Stimulated activated CD4-positive, alpha-beta T cell treated with anti-CD3 and anti-CD28 coated beads, Interleukin-2, amount 100 ng/mL, for 48 hours (primary cell): ENCODE results near the gene TUBA3E.
A peak's percentile ranks its signal among the peaks of the same experiment; 100 is the strongest.
"Not testable (repeated sequence)": the region's sequence is repeated elsewhere in the genome, so short reads cannot be mapped to it uniquely, and the experiment has no call there.

Experiments
- DNase-seq, 2 donors: peaks; one replicate each; pipeline ENCODE4 v3.0.0-alpha.2; 2020

TUBA3E gene

DNA sequence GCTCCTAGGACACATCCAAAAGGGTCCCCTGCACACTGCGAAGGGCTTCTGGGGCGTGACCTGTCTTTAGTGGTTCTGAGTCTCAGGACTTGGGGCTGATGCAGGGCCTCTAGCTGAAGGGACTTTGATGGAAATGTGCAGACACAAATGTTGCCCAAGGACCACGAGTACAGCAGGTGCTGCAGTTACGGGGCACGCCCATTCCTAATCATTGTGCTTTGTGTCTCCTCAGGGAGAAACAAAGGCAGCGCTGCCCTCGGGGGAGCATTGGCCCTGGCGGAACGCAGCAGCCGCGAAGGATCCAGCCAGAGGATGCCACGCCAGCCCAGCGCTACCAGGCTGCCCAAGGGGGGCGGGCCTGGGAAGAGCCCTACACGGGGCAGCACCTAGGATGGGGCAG, 8.0 kb downstream of the TUBA3E start:
- no peak for DNase-seq

DNA sequence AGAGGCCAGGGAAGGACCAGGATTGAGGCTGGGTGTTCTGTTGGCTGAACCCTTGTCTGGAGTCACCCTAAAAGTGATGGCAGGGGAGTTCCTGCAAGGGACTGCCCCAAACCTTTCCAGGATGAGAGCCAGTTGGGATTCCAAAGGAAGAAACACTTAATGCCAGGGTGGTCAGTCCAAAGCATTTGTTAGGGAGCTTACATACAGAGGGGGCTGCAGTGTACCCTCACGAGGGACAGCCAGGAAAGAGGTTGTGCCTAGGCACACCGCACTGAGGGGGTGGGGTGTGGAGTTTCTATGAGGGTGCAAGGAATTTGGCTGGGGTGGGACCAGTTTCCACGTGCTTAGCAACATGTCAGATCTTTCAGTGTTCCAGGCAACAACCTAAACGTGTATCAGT, 9.3 kb downstream of the TUBA3E start:
- not testable (repeated sequence) for DNase-seq

DNA sequence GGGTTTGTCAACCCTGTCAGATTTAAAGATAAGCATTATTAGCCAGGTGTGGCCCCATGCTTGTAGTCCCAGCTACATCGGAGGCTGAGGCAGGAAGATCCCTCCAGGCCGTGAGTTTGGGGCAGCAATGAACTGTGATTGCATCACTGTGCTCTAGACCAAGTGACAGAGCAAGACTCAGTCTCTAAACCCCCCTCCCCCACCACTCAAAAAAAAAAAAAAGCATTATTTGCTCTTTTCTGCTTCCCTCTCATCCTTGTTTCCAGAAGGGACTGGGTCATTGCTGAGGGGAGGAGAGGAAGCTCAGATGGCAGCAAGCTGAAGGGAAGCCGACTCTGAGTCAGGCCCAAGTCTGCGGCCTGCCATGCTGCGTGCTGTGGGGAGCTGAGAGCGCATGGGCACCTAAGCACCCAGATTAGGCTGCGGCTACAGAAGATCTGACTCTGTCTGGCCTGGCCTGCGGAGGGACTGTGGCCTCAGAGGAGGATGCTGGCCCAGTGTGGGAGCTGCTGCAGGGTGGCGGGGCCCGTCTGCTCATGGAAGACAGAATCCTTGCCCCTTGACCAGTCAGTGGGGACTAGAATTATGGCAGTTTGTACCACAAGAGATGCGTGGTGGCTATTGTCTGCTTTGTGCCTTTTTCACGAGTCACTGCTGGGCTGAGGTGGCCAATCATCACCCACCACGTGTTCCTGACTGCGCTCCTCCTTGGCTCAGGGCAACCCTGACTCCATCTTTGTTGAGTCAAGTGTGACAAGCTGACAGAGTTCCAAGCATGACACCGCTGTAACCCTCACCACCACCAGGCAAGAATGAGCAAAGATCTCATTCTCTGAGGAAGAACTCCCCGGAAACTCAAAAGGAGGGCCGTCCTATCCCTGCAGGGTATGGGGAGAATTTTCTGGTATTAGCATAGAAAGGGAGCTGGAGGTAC, 10.1 kb downstream of the TUBA3E start:
- not testable (repeated sequence) for DNase-seq

- DNase-seq, result no peak
Measured at GRCh38 chr2:130187268-130187667, 11.0 kb downstream of the TUBA3E start.

- no peak for DNase-seq
Measured at GRCh38 chr2:130186391-130186790, 11.8 kb downstream of the TUBA3E start.

GRCh38 chr2:130185896-130186295, 12.3 kb downstream of the TUBA3E start:
- DNase-seq, result no peak

- no peak for DNase-seq
Measured at GRCh38 chr2:130185436-130185835, 12.8 kb downstream of the TUBA3E start.

DNA sequence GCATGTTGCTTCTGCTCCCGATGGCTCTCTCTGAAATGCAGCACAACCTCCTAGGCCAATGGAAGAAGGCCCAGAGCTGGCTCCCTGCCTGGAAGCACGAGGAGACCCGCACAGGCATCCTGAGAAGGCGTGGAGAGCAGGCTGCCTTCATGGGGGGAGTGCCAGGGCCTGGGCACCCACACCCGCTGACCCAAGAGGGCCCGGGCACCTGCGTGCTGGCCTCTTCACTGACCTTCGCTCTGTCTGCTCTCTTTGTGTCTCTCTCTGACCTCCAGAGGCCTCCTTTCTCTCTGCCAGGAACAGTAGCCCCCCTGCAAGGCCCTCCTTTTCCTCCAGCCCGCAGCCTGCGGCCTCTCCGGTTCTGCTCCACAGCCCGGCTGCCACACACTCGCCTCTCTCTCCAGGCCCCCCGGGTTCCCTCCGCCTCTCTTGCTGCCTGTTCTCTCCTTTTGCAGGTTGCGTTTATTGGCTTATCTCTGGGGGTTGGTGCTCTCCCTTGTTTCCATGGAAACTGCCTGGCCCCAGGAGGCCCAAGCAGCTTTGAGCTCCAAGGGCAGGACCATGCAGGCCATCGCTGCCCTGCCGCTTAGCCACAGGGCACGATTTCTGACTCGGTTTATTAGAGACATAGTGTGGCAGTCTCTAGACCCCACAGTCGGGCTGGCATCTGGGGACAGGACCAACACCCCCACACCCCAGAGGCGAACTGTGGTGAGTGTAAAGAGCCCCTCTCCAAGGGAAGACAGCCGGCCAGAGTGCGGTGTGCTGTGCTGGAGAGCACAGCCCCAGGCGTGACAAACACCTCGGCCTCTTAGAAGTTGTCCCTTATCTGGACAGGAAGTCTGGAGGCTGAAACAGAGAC, 14.5 kb downstream of the TUBA3E start:
- no peak for DNase-seq

GRCh38 chr2:130182826-130183511, 15.3 kb downstream of the TUBA3E start:
- DNase-seq, result peak in 1 of 2 donors; percentile 9

GRCh38 chr2:130181880-130182682, 16.2 kb downstream of the TUBA3E start, which contains the start of gene MZT2B:
TSS of gene MZT2B (plus strand) at chr2:130182262. CDS start at chr2:130182283, 21 bp downstream.
- DNase-seq, result peak; percentile 86 to 89

- DNase-seq, result peak; percentile 95 to 96
Measured at GRCh38 chr2:130181325-130181879, 16.8 kb downstream of the TUBA3E start, which contains the start of gene SMPD4. TSS of gene SMPD4 (minus strand) at chr2:130181602. CDS start at chr2:130176592, 5,010 bp downstream.

DNA sequence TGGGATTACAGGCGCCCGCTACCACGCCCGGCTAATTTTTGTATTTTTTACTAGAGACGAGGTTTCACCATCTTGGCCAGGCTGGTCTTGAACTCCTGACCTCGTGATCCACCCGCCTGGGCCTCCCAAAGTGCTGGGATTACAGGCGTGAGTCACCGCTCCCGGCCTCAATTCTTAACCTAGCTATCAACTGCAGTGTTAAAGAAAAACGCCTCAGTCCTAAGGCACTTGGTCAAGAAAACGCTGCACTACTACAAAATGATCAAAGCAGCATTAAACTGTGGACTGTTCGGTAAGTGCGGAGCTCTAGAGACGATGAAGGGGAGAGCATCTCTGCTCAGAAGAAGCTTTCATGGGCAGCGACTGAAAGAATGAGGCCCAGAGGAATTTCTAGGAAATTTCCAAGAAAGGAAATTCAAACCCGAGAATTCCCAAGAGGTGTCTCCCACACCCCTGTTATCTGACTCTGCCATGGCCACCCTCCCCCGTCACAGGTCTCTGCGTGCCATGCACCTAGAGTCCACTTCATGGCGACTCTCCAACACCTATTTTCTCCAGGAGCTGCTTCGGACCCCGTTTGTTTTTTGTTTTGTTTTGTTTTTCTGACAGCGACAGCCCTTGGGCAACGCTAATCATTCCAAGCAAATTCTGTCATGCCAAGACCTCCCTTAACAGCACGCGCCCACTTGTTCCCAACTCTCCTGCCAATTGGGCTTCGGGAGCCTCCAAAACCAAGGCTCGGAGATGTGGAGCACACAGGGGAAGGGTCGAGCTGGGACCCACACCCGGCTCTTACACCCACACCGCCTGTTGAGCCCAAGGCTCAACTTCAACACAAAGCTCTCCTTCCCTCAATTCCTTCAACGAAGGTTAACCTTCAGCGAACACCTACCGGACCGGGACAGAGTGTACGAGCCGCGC, 17.6 kb downstream of the TUBA3E start:
- not testable (repeated sequence) for DNase-seq

GRCh38 chr2:130174866-130175265, 23.4 kb downstream of the TUBA3E start:
- not testable (repeated sequence) for DNase-seq

GRCh38 chr2:130169896-130170295, 28.3 kb downstream of the TUBA3E start:
- no peak for DNase-seq

DNA sequence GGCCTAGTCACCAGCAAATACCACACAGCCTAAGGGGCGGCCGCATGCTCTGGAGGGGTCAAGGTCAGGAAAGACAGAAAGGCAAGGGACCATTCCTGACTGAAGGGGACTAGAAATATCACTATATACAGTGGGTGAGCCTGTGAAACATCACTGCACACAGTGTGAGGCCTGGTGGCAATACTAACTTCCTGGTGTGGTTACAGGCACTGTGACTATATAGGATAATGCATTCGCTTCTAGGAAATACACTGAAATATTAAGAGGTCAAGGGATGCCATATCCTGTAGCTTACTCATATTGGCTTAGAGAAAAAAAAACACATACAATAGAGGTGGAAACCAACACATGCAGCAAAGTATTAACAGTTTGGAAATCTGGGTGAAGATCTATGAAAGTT, 29.1 kb downstream of the TUBA3E start:
- DNase-seq, result not testable (repeated sequence)

GRCh38 chr2:130166611-130167010, 31.6 kb downstream of the TUBA3E start:
- not testable (repeated sequence) for DNase-seq

- no peak for DNase-seq
Measured at GRCh38 chr2:130165293-130166016, 32.8 kb downstream of the TUBA3E start.

- DNase-seq, result no peak
Measured at GRCh38 chr2:130162968-130163367, 35.3 kb downstream of the TUBA3E start.

GRCh38 chr2:130162486-130162885, 35.8 kb downstream of the TUBA3E start:
- DNase-seq, result not testable (repeated sequence)
